GM12878 (cell line): ENCODE results near the gene ANKRD36C. TPM values are rescaled to one million over a fixed set of nuclear protein-coding genes. Genes with fewer than 3 reads are reported as not detected.
"Not testable (repeated sequence)": the region's sequence is repeated elsewhere in the genome, so short reads cannot be mapped to it uniquely, and the experiment has no call there.

Experiments used
- ATAC-seq: fragments of 200-7000 bp; cut with Tn5 transposase; 3 replicates; pipeline ENCODE4 v1.9.1; 2020; ENCODE audit warnings: mild to moderate bottlenecking, moderate library complexity
- BruUV-seq: library from RNA; stranded (reverse); fragments of 400-500 nt; replicated peaks from 2 replicates; lab custom pipeline; 2021; lab: Mats Ljungman, UMichigan
- CTCF ChIA-PET: fragments of 300-600 bp; sonication (Branson Sonifier 250); formaldehyde crosslinking; extraction: SDS; loops from one replicate; lab custom pipeline; 2021; ENCODE audit warnings: inconsistent platforms; lab: Yijun Ruan, JAX
- POLR2A ChIA-PET: fragments of 350-600 bp; formaldehyde crosslinking; extraction: SDS; loops from one replicate; lab custom pipeline; 2021; ENCODE audit warnings: inconsistent platforms; lab: Charles Lee
- RAD21 ChIA-PET: fragments of 300-600 bp; sonication (Branson Sonifier 250); formaldehyde crosslinking; loops from one replicate; lab custom pipeline; 2023; ENCODE audit warnings: antibody characterized with exemption; ENCODE audit not compliant: unreplicated experiment; lab: Charles Lee
- SMC1A ChIA-PET: fragments of 300-600 bp; sonication (Branson Sonifier 250); formaldehyde crosslinking; loops from one replicate; lab custom pipeline; 2023; ENCODE audit not compliant: unreplicated experiment, uncharacterized antibody; lab: Charles Lee
- DNase-seq: peaks from one replicate; pipeline ENCODE4 v3.0.0-alpha.2; 2011; ENCODE audit warnings: low read depth, low spot score
- FAIRE-seq: peaks from 3 replicates; lab custom pipeline; 2011; peaks lifted over from hg19 to GRCh38; lab: Jason Lieb, UNC
- H2AFZ ChIP-seq: 2 replicates; pipeline ENCODE4 v1.6.0; 2011; ENCODE audit warnings: low read depth, low read length, control low read depth; ENCODE audit not compliant: control insufficient read depth
- H3K27ac ChIP-seq: 2 replicates; pipeline ENCODE4 v1.5.1; 2011; ENCODE audit warnings: control low read depth; ENCODE audit not compliant: control insufficient read depth, insufficient read depth
- H3K27me3 ChIP-seq, 2 experiments: replicated peaks in 1 of 2; 2 replicates each; pipeline versions ENCODE4 v1.6.0 to v1.6.1; 2011; ENCODE audit warnings: low read length in 1 of 2; ENCODE audit not compliant: control insufficient read depth in 2 of 2, insufficient read depth in 2 of 2
- H3K36me3 ChIP-seq, 2 experiments: 2 replicates each; pipeline ENCODE4 v1.5.1; 2011; ENCODE audit warnings: low read length in 1 of 2; ENCODE audit not compliant: control insufficient read depth in 2 of 2, insufficient read depth in 2 of 2
- H3K4me1 ChIP-seq: 2 replicates; pipeline ENCODE4 v1.6.1; 2011; ENCODE audit warnings: mild to moderate bottlenecking, low read length, moderate library complexity, mixed read lengths; ENCODE audit not compliant: control insufficient read depth, insufficient read depth
- H3K4me2 ChIP-seq: 2 replicates; pipeline ENCODE4 v1.6.0; 2011; ENCODE audit warnings: control low read depth; ENCODE audit not compliant: control insufficient read depth, insufficient read depth
- H3K4me3 ChIP-seq: fragments of 200-600 bp; sonication (generic); 2 replicates; pipeline ENCODE4 v1.5.1; 2016
- H3K79me2 ChIP-seq: 2 replicates; pipeline ENCODE4 v1.6.0; 2011; ENCODE audit warnings: low read length; ENCODE audit not compliant: control insufficient read depth, insufficient read depth
- H3K9ac ChIP-seq: 2 replicates; pipeline ENCODE4 v1.8.0; 2011; ENCODE audit warnings: low read length, control low read depth, mixed read lengths; ENCODE audit not compliant: control insufficient read depth, insufficient read depth
- H3K9me3 ChIP-seq: replicated peaks from 3 replicates; pipeline ENCODE4 v1.5.1; 2011; ENCODE audit warnings: mild to moderate bottlenecking, low read length; ENCODE audit not compliant: control insufficient read depth, insufficient read depth
- H4K20me1 ChIP-seq: 2 replicates; pipeline ENCODE4 v1.6.0; 2011; ENCODE audit not compliant: control insufficient read depth, insufficient read depth
- CBX5 ChIP-seq: sonication (generic); IDR thresholded peaks from 2 replicates; pipeline ENCODE4 v1.6.1; 2016; ENCODE audit warnings: low read depth, moderate library complexity, mild to moderate bottlenecking, inconsistent platforms
- EP300 ChIP-seq, 2 experiments: fragments of 150-350 bp in 1 of 2; IDR thresholded peaks; 2 replicates each; pipeline ENCODE4 v1.6.1; 2011 to 2012; ENCODE audit warnings: low read depth in 2 of 2, low read length in 2 of 2, borderline replicate concordance in 1 of 2, improper control_type of control experiment in 1 of 2, inconsistent platforms in 1 of 2; ENCODE audit not compliant: control insufficient read depth in 1 of 2
- FOXM1 ChIP-seq: IDR thresholded peaks from 2 replicates; pipeline ENCODE4 v1.6.1; 2012; ENCODE audit warnings: low read depth, mild to moderate bottlenecking, inconsistent platforms, low read length, moderate library complexity
- IKZF2 ChIP-seq, 2 experiments: fragments of 450-650 bp; IDR thresholded peaks; 2 replicates each; pipeline ENCODE4 v1.6.1; 2017; ENCODE audit warnings: mild to moderate bottlenecking in 2 of 2, moderate library complexity in 2 of 2
- KLF5 ChIP-seq: fragments of 450-650 bp; IDR thresholded peaks from 2 replicates; pipeline ENCODE4 v1.6.1; 2014; ENCODE audit warnings: mild to moderate bottlenecking; ENCODE audit not compliant: partially characterized antibody
- MTA3 ChIP-seq: IDR thresholded peaks from 2 replicates; pipeline ENCODE4 v1.6.1; 2012; ENCODE audit warnings: low read length, inconsistent platforms, borderline replicate concordance
- RBBP5 ChIP-seq: fragments of 200-600 bp; sonication (generic); conservative IDR thresholded peaks from 2 replicates; pipeline ENCODE4 v1.6.1; 2016
- RELA ChIP-seq: fragments of 450-650 bp; IDR thresholded peaks from 2 replicates; pipeline ENCODE4 v1.8.0; 2014; ENCODE audit warnings: borderline replicate concordance; ENCODE audit not compliant: partially characterized antibody
- STAT3 ChIP-seq: IDR thresholded peaks from 2 replicates; pipeline ENCODE4 v1.6.1; 2011; ENCODE audit warnings: low read depth, low read length, improper control_type of control experiment
- TCF3 ChIP-seq: IDR thresholded peaks from 2 replicates; pipeline ENCODE4 v1.6.1; 2012; ENCODE audit warnings: low read depth, mild to moderate bottlenecking, low read length, borderline replicate concordance; ENCODE audit not compliant: insufficient read depth
- ZNF24 ChIP-seq: fragments of 450-650 bp; IDR thresholded peaks from 2 replicates; pipeline ENCODE4 v1.6.1; 2017; ENCODE audit warnings: antibody characterized with exemption, mild to moderate bottlenecking
- WGBS: methylation state at CpG from one replicate; pipeline ENCODE4 v1.1.6; 2016; ENCODE audit warnings: low lambda C conversion rate; ENCODE audit not compliant: insufficient replicate concordance, insufficient coverage; ENCODE audit errors: missing lambda C conversion rate; 5-methylcytosine and 5-hydroxymethylcytosine counted together
- in situ Hi-C: fragments of 300-500 bp; cut with MboI; formaldehyde crosslinking; loops from 9 replicates; pipeline ENCODE4 v1.14.3; 2018; ENCODE audit warnings: mixed read lengths
- intact Hi-C: fragments of 100-400 bp; cut with micrococcal nuclease; formaldehyde crosslinking; loops from one replicate; pipeline ENCODE4 v1.14.2; 2022; ENCODE audit not compliant: unreplicated experiment
- polyA plus RNA-seq, 11 experiments: library from polyadenylated mRNA; depleted of rRNA in 4 of 11; unstranded in 6 of 11; stranded (reverse) in 5 of 11; fragments of >200 nt; fragmentation: Nextera tagmentation in 4 of 11; fragmentation: Illumina TruSeq in 1 of 11; extraction: Ambion mirVana in 4 of 11; extraction: Trizol in 1 of 11; gene quantifications; 1 replicate in 1 of 11; 2 replicates in 10 of 11; pipeline versions ENCODE4 v1.2.1 to v1.2.3, GENCODE V29; 2011 to 2016; ENCODE audit warnings: inconsistent platforms in 2 of 11, missing spikeins in 2 of 11, low read depth in 1 of 11
- total RNA-seq, 4 experiments: library from RNA; depleted of rRNA in 3 of 4; stranded (reverse); fragments of >200 nt in 3 of 4; fragmentation: Illumina TruSeq in 1 of 4; extraction: Trizol in 1 of 4; gene quantifications; 2 replicates each; pipeline versions ENCODE4 v1.2.1 to v1.2.3, GENCODE V29; 2013 to 2021
- TF ChIP-seq, protein P1 (sequence below): IDR thresholded peaks from 2 replicates; pipeline ENCODE4 v1.6.1; 2012; ENCODE audit warnings: mild to moderate bottlenecking, low read depth, low read length
- TF ChIP-seq, protein P2 (sequence below): IDR thresholded peaks from 2 replicates; pipeline ENCODE4 v1.6.1; 2011; ENCODE audit warnings: low read depth, mild to moderate bottlenecking, low read length, moderate library complexity, borderline replicate concordance; ENCODE audit errors: extremely low read depth

Gene ANKRD36C
- total and polyA plus RNA-seq, 10 of the 15 experiments (the other 5 are each of a cell fraction or from before 2014, with no cell fraction given) = 3.2 to 39.8 (median 19.5) TPM

DNA sequence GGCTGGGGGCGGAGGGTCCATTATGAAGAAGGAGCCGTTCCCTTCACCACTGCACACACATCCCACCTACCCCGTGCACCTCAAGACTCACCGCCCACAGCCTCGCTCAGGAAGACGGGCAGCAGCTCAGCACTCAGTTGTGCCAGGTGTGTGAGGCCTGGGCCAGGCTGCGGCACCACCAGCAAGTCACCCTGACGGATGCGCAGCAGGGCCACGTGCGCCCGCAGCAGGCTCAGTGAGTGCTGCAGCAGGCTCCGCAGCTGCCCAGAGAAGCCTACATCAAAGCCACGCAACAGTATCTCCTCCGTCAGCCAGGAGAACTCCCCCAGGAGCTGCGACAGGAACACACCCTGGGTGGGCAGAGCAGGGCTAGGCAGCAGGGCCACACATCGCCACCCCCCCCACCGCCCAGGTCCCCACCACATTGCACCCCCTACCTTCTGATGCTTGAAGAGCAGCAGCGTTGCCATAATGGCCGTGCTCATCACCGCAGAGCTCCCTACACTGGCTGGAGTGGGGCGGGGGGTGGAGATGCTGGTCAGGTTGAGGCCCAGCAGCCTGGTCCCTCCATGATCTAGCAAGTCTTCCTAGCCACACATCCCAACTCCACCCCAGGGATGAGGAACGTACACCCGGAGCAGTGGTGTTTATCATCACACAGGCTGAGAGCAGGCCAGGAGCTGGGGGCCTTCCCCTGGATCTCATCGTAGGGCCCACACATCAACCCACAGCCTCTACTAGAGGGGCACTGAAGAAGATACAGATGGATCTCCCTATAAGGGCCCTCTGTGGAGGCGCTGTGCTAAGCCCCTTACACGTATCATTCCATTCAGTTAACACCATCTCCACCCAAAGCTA lies 32.9 kb upstream of the ANKRD36C start (continued):
- TF ChIP-seq, protein P1, sequence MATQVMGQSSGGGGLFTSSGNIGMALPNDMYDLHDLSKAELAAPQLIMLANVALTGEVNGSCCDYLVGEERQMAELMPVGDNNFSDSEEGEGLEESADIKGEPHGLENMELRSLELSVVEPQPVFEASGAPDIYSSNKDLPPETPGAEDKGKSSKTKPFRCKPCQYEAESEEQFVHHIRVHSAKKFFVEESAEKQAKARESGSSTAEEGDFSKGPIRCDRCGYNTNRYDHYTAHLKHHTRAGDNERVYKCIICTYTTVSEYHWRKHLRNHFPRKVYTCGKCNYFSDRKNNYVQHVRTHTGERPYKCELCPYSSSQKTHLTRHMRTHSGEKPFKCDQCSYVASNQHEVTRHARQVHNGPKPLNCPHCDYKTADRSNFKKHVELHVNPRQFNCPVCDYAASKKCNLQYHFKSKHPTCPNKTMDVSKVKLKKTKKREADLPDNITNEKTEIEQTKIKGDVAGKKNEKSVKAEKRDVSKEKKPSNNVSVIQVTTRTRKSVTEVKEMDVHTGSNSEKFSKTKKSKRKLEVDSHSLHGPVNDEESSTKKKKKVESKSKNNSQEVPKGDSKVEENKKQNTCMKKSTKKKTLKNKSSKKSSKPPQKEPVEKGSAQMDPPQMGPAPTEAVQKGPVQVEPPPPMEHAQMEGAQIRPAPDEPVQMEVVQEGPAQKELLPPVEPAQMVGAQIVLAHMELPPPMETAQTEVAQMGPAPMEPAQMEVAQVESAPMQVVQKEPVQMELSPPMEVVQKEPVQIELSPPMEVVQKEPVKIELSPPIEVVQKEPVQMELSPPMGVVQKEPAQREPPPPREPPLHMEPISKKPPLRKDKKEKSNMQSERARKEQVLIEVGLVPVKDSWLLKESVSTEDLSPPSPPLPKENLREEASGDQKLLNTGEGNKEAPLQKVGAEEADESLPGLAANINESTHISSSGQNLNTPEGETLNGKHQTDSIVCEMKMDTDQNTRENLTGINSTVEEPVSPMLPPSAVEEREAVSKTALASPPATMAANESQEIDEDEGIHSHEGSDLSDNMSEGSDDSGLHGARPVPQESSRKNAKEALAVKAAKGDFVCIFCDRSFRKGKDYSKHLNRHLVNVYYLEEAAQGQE = no peak
- no peak for TF ChIP-seq KLF5
- TF ChIP-seq FOXM1 = no peak
- no peak for TF ChIP-seq IKZF2 (IDR thresholded peaks at IDR 0.05)
- no peak for TF ChIP-seq EP300 (IDR thresholded peaks at IDR 0.05; ENCODE audit: borderline replicate concordance in 1 of 2, control insufficient read depth in 1 of 2, low read depth in 2 of 2, low read length in 2 of 2)
- no peak for TF ChIP-seq TCF3
- TF ChIP-seq, protein P2, sequence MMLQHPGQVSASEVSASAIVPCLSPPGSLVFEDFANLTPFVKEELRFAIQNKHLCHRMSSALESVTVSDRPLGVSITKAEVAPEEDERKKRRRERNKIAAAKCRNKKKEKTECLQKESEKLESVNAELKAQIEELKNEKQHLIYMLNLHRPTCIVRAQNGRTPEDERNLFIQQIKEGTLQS = no peak
- no peak for TF ChIP-seq MTA3
- TF ChIP-seq RBBP5 = no peak
- TF ChIP-seq ZNF24 = no peak
- TF ChIP-seq STAT3 = no peak
- no peak for TF ChIP-seq RELA
- no peak for TF ChIP-seq CBX5
- TF ChIP-seq, all 136 proteins: peak for 0

DNA sequence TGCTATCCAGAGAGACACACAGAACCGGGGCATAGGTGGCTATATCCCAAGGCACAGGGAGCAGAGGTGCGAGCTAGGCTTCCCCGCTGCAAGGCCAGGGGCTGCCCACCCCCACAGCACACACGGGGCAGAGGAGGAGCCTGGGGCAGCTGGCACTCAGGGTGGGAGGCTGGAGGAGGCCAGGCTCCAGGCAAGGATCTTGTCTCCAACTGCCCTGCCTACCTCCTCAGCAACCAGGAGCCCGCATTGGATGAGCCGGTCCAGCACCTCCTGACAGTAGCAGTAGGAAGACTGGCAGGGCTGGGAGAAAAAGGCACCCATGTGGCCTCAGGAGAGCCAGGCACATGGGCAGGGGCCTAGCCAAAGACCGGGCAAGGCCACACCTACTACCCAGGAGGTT lies 32.1 kb upstream of the ANKRD36C start:
- POLR2A ChIA-PET, H3K36me3 ChIP-seq, ATAC-seq, H3K4me1 ChIP-seq, H2AFZ ChIP-seq, H3K9ac ChIP-seq, H4K20me1 ChIP-seq, H3K27ac ChIP-seq, SMC1A ChIA-PET, H3K27me3 ChIP-seq, FAIRE-seq, H3K4me3 ChIP-seq, intact Hi-C loops, H3K9me3 ChIP-seq, H3K4me2 ChIP-seq, BruUV-seq, DNase-seq, H3K79me2 ChIP-seq: not testable (repeated sequence)
- WGBS = 56% methylated on average over 7 of the region's 7 CpGs
- ChIA-PET RAD21 (interaction anchor here (1.2 to 1.8 kb wide), 3 partner anchors 114 to 154 kb away, joined by 3 to 7 read pairs (median 6); partner anchors contain the start of gene ASTL), CTCF (interaction anchor here (1.5 to 2.9 kb wide), 3 partner anchors 15 to 151 kb away, joined by 3 to 39 read pairs (median 15); no protein-coding TSS in a partner anchor)
- in situ Hi-C loops = loop anchor here (25.0 kb wide), 1 partner anchor 239 kb away; the partner anchor contains the start of genes CIAO1 and TMEM127
